Cardiac septum (tissue), 1 donor: ENCODE data around the gene NCAPD2. TPM values are rescaled to one million over a fixed set of nuclear protein-coding genes. Genes with fewer than 3 reads are reported as not detected.
"Not testable (repeated sequence)": the region's sequence is repeated elsewhere in the genome, so short reads cannot be mapped to it uniquely, and the experiment has no call there.

Experiments
- DNase-seq: peaks from one replicate; pipeline ENCODE4 v3.0.0-alpha.2; 2020; ENCODE audit warnings: low spot score
- intact Hi-C: fragments of 100-400 bp; cut with DNase I; formaldehyde crosslinking; loops from one replicate; pipeline ENCODE4 v1.14.0; 2022
- total RNA-seq: library from RNA; stranded (reverse); fragmentation: NEBNext Ultra II Directional; extraction: Animal tissue kit (Norgen Biotek cat#: 25700); gene quantifications from one replicate; pipeline ENCODE4 v1.2.1, GENCODE V29; 2021
- donor health status: DM: no; HTN: no; CAD: no.

The NCAPD2 gene
- total RNA-seq, 1 donor from 2014 or later, result 12.0 TPM

DNA sequence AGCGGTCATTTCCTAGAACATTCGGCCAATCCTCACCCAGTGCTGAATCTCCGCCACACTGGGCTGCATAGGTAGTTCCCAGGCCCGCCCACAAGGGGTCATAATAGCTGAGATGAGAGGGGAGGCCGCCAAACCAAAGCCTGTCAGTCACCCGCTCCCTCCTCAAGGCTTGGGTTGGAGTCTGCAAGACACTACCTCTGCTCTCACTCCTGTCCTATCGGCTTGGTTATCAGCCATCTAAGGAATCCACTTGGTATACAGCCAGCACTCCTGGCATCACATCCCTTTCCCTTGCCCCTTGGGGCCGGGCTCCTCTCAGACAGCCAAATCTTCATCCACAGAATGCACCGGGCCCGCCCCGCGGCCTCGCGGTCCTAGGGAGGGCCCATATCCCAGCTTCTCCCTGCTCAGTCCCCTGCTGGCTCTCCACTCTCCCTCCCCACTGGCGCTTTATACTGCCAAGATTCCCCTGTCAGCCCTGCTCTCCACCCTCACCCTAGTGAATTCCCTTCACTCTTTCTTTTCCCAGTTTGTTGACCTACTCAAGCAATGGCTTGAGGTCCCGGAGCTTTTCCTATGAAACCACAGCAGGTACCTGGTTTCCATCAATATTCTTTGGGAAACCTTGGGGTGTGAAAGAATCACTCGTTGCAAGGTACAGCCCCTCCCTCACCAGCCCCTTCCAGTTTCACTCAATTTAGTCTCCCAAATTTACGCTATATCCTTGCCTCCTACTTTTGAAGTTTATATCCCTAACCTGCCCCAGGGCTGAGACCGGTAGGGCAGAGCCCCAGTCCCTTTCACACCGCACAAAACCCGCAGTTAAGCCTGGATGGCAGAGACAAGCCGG is 60.5 kb downstream of the NCAPD2 start:
- DNase-seq, result peak; percentile 92

DNA sequence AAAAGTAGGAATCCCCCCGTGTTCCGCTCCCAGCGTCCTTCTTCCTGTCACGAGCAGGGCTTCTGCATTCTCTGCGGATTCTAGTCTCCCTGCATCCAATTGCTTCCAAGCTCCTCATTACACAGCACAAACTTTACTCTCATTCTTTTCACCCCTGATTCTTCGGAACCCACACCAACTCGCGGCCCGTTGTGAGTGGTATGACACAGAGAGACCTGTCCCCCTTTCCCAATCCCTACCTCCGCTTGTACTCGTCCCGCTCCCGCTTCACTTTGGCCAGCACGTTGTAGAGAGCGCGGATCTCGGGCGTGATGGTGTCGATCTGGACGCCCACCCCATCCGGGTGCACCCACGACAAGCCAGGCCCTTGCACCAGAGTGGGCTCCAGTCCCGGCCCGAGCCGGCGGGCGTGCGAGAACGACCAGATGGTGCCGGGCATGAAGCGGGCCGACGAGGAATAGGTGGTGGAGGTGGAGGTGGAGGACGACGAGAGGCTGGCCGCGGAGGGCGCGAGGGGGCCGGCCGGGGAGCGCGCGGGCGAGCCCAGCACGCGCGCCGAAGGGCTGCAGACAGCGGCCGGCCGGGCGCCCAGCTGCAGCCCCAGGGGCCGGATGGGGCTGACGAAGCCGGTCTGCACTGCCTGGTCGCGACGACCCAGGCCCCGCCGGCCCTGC is 61.3 kb downstream of the NCAPD2 start:
- intact Hi-C loops, result no loop called here

More for the DNA sequence above, 60.5 kb downstream of the NCAPD2 start:
- intact Hi-C loops, result loop anchor here (1.0 to 5.0 kb wide), 3 partner anchors 21 to 217 kb away; no protein-coding TSS in a partner anchor

DNA sequence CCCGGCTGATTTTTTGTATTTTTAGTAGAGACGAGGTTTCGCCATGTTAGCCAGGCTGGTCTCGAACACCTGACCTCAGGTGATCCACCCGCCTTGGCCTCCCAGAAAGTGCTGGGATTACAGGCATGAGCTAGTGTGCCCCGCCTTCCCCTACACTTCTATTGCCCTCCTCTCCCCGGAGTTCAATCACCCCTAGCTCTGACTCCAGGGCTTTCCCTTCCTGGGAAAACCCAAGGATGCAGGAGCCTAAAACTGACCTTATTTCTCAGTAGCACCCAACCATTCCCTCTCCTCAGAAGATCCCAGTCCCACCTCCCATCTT is 62.6 kb downstream of the NCAPD2 start:
- intact Hi-C loops, DNase-seq: not testable (repeated sequence)

More for the DNA sequence above, 61.3 kb downstream of the NCAPD2 start:
- DNase-seq, result no peak

DNA sequence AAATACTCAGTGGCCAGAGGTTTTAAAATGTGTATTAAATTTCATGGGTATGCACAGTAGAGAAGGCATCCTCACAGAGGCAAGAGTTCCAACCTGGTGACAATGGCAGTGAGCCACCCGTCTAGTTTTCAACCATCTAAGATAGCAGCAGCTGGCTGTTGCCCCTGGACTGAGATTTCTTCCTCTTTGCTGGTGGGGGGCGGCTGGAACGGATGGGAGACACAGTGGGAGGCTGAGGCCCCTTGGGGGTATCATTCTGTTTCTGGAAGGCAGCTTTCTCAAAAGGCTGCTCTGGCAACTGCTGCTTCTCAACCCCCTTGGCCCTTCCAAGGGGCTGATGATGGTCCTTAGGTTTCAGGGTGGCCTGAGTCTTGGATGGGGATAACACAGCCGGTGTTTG is 63.0 kb downstream of the NCAPD2 start:
- no peak for DNase-seq
- intact Hi-C loops, result no loop called here

DNA sequence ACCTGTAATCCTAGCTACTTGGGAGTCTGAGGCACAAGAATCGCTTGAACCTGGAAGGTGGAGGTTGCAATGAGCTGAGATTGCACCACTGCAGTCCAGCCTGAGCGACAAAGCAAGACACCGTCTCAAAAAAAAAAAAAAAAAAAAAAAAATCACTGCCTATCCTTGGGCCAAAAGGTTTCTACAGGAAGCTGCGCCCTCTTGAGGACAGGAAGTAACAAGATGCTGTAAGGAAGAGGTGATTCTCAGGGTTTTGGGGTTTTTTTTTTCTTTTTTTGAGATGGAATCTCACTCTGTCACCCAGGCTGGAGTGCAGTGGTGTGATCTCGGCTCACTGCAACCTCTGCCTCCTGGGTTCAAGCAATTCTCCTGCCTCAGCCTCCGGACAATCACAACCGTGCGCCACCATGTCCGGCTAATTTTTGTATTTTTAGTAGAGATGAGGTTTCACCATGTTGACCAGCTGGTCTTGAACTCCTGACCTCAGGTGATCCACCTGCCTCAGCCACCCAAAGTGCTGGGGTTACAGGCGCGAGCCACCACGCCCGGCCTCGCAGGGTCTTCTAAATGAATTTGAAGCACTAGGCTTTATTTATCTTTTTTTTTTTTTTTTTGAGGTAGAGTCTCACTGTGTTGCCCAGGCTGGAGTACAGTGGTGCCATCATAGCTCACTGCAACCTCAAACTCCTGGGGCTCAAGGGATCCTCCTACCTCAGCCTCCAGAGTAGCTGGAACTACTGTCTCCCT is 64.3 kb downstream of the NCAPD2 start:
- intact Hi-C loops, DNase-seq: not testable (repeated sequence)

DNA sequence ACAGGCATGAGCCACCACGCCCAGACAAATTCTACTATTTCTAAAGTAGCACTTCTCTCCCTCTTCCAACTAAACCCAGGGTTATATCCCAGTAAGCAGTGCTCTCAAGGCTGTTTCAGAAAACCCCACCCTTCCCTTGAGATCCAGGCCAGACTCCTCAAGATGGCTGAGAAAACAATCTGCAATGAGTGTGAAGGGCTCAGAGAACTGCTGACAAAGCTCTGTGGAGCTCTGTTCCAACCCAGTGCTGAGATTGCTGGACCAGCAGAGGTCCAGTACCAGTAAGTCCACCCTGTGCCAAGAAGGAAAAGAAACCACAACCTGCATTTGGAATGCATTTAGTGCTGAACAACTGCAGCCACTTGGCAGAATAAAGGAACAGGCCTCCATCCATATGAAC is 65.6 kb downstream of the NCAPD2 start:
- DNase-seq, result no peak
- intact Hi-C loops, result no loop called here

DNA sequence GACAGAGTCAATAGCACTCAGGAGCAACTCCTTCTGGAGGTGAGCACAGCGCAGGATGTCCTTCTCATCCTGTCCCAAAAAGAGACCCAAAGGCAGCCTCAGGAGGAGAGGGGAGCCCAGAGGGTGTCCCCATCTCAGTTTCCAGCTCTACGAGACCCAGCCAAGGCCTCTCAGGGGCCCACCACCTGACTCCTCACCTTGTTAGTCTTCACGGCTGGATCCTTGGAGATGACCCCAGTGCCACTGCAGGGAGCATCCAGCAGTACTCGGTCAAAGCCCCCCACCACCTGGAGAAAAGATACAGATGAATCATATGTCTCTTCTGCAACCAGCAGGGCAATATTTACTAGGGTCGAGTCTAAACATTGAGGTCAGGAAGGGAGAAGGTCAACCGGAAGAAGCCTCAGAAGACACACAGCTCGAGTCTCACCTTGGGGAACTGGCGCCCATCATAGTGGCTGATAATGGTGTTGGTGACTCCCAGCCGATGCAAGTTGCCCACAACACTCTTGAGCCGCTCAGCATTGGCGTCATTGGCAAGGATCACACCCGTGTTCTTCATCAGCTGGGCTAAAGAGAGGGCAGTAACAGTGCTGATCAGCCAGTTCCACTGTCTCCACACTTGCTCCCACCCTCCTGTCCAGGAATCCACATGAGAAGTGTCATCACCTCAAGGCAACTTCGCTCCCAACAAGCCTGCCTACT is 66.8 kb downstream of the NCAPD2 start:
- intact Hi-C loops, result no loop called here
- no peak for DNase-seq

DNA sequence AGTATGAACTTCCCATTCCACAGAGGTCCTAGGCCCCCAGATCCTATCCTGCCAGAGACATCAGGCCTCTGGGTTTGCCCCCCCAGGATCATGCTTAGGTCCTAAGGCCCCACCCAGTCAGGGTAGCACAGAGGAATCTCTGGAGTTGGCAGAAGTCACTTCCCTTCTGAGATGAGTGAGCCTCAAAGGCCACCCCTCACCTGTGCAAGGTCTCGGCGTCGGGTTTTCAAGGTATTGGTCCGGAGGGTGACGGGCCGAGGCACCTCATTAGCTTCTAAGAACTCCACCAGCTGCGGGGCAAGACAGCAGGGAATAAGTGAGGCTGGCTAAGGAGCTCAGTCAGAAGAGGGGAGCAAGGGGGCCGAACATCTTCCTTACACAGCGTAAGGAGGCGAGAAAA is 69.0 kb downstream of the NCAPD2 start:
- intact Hi-C loops, result no loop called here
- no peak for DNase-seq

DNA sequence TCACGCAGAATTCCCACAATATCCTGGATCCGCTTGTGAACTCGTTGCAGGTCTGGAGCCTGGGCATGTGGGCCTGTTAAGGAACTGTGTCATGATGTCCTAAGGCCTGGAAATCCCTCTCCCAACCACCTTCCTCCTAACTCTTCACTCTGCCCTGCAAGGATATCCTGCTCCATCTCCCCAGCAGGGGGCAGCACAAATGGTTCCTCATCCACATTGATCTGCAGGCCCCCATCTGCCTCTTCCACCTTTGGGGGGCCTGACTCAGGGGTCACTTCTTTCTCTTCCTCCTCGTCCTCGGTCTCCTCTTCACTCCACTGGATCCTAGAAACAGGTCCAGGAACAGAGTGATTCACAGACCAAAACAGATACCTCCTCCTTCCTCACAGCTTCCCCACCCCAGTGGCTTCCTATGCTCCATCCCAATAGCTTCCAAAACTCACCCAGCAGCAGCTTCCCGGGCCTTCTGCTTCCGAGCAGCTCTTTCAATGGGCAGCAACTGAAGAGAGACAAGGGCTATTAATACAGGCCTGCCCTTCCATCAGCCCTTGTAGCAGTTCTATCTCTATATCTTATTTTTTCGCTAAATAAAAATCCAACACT is 69.6 kb downstream of the NCAPD2 start:
- no peak for DNase-seq
- intact Hi-C loops, result no loop called here

DNA sequence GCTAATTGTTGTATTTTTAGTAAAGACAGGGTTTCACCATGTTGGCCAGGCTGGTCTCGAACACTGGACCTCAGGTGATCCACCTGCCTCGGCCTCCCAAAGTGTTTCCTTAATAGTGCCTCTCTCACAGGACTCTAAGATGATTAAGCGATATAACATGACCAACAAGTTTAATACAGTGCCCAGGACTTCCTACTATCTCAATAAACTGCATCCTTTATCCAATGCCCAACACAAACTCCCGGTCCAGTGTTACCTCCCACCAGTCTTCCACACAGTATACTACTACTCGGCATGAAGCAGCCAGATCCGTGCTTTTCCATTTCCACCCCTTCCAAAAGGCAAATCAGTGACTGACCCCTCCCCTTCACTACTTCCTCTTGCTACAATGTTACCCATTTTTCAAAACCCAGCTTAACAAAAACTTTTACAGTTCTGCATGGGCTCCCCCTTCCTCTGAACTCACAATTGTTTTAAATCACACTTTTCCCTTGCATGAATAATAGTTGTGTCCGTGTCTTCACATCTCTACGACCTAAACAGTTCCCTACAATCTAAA is 73.3 kb downstream of the NCAPD2 start:
- DNase-seq, result no peak
- intact Hi-C loops, result no loop called here

DNA sequence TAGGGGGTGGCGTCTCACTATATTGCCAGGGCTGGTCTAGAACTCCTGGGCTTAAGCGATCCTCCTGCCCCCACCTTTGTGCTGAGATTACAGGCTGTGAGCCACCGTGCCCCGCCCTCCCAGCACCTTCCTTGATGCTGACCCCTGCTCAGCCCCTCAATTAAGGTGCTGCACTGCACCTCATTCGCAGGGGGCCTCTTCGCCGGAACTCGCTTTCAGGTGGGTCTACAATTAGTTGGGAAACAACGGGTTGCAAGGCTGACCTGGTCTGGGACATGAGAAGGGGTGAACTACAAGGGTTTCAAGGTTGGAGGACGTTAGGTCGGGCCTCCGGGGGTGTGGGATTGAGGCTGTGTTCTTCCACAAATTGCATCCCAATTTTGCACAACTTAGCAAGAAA is 75.4 kb downstream of the NCAPD2 start:
- intact Hi-C loops, result no loop called here
- no peak for DNase-seq

DNA sequence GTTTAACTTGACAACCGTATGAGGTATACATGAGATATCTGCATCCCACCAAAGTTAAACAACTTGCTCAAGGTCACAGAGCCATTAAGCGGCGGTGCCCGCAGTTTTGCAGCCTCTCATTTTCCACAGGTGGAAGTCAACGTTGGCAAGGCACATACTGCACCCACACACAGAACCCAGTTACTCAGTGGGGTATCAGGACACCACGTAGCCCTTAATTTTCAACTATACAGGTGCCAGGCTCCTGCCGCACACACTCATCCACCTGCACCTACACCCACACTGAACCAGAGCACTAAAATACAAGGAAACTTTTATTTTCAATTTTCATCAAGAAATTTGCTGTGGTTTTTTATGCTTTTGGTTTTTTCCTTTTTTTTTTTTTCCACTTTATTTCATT is 75.9 kb downstream of the NCAPD2 start:
- no peak for DNase-seq
- intact Hi-C loops, result loop anchor here (5.0 kb wide), 1 partner anchor 38 kb away; the partner anchor contains the start of gene CHD4

DNA sequence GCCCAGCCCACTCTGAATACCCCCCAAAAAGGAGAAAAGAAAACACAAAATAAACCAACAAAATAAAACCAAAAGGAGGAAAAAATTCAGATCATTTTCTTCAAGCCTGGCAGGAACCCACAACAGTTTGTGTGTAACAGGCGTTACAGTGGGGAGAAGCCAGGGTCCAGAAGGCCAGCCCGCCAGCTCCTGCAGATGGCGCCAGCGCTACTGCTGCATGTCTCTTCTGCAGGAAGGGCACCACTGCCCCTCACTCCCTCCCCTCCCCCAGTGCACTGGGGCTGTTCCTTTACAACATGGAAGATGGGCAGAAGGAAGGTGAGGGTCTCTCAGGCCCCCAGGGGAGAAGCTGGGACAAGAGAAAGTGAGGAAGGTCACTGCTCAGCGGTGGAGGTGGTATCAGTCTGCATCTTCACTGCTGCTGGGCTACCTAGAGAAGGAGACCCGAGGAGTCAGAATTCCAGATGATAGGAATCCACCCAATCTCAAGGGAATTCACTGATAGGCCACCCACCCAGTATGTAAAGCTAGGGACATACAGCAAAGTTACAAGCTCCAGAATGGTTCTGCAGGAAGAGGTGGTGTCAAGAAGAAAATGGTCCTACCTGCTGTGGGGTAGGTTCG is 76.5 kb downstream of the NCAPD2 start:
- no peak for DNase-seq
- intact Hi-C loops, result loop anchor here (5.0 kb wide), 1 partner anchor 37 kb away; the partner anchor contains the start of gene CHD4

DNA sequence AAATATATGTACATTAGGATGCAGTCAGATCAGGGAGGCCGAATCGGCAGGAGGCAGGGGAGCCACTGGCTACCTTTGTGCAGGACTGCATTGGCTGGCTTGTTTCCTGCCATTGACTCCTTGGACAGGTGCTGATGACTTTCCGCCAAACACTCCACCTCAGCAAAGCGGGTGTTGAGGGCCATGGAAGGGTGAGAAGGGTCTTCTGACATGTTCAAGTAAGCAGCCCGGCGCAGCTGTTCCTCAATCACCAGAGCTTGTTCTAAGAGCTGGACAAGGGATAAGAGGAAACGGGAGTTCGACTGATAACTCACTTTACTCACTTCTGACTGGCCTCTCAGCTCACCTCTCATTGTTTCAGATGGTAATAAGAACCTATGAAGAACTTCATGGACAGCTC is 79.1 kb downstream of the NCAPD2 start:
- intact Hi-C loops, result loop anchor here (5.0 kb wide), 1 partner anchor 34 kb away; the partner anchor contains the start of gene CHD4
- no peak for DNase-seq

DNA sequence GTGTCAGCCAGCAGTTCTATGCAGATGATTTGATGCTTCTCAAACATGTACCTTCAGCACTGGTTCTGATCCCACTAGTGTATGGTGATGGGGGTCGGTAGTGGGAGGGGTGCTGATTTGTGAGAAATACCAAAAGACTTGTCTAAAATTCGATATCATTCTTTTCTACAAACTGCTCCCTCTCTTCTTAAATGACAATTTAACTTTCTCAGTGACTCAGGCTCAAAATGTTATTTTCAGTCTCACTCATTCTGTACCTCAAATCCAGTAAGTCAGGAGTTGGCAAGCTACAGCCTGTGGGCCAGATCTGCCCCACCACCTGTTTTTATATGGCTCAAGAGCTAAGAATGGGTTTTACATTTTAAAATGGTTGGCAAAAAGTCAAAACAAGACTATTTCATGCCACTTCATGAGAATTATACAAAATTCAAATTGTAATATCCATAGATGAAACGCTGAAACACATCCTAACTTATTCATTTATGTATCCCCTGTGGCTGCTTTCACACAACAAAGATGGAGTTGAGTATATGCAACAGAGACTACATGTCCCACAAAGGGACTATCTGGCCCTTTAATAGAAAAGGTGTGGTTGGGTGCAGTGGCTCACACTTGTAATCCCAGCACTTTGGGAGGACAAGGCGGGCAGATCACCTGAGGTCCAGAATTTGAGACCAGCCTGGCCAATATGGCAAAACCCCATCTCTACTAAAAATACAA is 80.8 kb downstream of the NCAPD2 start:
- intact Hi-C loops, result loop anchor here (5.0 kb wide), 1 partner anchor 33 kb away; the partner anchor contains the start of gene CHD4
- DNase-seq, result no peak

DNA sequence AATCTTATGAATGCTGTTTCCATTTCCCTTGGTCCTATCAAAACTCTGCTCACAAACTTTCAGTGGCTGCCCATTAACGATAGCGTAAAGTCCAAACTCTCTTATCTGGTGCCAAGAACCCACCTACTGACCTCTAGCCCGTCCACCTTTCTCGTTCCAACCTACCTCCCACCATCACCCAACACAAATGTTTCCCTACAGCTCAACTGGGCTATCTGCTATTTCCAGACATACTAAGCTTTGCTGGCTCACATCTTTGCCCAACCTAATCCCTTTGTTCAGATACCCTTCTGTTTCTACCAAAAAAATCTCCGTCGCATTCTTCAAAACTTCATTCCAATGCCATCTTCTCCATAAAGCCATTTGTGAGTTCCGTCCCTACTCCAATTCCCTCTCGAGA is 81.7 kb downstream of the NCAPD2 start:
- intact Hi-C loops, result no loop called here

More for the DNA sequence above, 81.7 kb downstream of the NCAPD2 start:
- no peak for DNase-seq
